HG02884 (cell line): ENCODE data around the gene EMC6.

Experiments
- ATAC-seq: cut with Tn5 transposase; IDR thresholded peaks from one replicate; pipeline ENCODE4 v1.9.1; 2021; ENCODE audit warnings: mild to moderate bottlenecking, moderate library complexity; ENCODE audit not compliant: unreplicated experiment

Gene EMC6

DNA sequence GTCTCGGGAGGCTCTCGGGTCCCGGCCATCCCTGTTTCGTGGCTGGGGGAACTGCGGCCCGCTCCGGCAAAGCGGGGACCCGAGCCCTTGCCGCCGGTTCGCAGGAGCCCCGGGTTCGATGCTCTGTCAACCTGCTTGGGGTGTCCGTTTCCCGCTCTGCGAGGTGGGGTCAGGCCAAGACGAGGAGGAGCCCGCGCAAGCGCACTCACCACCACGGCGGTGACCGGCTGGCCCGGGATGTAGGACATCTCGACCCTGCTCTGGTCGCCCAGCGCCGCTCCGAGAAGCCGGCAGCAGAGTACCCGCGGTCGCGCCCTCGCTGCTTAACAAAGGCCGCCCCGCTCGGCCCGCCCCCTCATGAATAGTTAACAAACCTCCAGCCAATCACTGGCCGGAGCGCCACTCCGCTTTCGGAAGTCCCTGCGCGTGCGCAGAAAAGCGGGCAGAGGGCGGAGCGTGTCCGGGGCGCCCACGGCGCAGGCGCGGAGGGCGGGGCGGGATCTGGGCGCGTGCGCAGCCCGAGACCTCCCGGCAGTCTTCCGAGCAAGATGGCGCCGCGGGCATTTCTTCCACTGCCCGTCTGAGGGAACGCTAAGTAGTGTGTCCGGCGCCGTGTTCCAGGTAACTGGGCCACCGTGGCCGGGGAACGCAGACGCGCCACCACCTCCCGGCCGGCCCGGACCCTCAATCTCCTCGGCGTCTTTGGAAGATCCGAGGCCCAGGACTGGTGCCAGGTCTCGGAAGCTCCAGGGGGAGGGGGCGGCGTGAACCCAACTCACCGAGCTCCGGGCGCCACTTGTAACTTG is at the start of gene EMC6, which contains the start of gene TAX1BP3:
Gene EMC6, plus strand, starts transcription at position 534 of the 806 bp plus-strand sequence. CDS start 335 bp downstream, outside the sequence.
Gene TAX1BP3, minus strand, starts transcription at position 300 of the 806 bp plus-strand sequence. Its CDS starts 52 bp downstream, at position 248.
- peak; percentile 85 for ATAC-seq

DNA sequence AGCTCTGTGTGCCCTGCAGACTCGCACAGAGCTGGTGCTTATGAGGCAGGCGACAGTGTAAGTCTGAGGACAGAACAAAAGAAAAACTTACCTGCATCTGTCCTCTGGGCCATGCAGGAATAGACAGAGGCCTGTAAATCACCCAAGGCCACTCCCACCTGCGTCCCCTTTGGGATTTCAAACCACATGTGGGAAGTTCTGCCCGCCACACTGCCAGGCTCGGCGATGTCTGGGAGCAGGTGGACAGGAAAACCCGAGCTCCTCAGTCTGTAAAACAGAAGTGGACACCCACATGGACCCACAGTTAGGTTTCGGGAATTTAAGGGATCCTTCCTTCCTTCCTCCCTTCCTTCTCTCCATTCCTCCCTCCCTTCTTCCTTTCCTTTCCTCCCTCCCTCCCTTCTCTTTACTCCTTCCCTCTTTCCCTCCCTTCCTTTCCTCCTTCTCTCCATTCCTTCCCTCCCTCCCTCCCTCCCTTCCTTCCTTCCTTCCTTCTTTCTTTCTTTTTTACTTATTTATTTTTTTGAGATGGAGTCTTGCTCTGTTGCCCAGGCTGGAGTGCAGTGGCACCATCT is 47.4 kb upstream of the EMC6 start:
- no peak for ATAC-seq

DNA sequence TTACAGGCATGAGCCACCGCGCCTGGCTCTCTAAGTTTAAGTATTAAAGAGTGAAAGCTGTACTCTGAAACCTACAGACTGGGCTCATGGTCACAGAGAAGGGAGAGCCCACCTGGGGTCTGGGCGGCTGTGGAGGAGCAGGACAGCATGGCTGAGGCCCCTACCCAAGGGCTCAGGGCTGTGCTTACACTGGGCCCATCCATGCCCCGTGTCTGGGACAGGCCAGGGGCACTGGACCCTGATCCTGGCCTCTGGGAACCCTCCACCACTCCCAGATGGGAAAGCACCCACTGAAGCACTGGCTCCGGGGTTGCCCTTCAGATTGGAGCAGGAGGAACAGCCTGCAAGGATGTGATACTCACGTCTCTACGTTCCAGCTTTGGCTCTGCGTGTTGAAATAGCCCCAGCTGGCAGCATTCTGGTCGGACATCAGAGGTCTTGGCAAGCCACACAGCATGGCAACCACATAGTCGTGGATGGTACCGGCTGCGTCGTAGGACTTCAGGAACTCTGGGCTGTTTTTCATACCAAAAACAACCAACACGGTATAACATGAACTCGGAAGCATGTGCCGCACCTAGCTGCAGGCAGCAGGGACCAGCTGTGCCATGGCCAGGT is 45.5 kb upstream of the EMC6 start:
- no peak for ATAC-seq

DNA sequence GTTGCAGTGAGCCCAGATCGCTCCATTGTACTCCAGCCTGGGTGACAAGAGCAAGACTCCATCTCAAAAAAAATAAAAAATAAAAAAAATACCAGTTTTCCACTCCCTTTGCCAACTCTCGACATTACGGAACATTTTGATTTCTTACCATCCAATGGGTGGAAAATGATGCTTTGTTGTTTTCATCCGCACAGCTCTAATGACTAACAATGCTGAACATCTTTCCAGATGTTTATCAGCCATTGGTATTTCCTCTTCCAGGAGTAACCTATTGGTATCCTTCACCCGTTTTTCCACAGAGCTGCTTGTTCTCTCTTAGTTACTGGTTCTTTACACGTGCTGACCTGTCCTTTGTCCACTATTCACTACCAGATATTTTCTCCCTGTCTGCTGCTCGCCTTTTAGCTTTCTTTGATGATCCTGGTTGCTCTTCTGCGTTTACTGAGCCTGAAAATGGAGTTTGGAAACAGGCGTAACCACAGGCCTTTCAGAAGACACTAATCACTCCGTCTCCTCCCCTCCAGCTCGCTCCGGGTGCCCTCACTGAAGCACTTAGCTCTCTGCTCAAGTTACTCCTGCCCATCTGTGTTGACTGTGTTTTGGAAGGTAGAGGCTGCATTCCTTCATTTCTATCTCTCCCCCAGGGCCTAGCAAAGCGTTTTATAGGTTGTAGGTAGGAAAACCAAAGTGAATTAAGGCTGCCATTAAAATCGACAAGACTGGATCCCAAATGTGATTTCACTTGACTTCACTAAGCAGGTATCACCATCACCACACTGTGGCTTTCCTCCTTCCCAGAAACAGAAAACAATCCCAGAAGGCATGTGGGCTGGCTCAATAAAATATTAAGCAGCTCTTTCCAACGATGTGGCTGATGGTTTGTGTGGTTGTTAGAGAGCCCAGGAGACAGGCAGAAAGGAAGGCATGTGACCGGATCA is 41.5 kb upstream of the EMC6 start:
- ATAC-seq = no peak

DNA sequence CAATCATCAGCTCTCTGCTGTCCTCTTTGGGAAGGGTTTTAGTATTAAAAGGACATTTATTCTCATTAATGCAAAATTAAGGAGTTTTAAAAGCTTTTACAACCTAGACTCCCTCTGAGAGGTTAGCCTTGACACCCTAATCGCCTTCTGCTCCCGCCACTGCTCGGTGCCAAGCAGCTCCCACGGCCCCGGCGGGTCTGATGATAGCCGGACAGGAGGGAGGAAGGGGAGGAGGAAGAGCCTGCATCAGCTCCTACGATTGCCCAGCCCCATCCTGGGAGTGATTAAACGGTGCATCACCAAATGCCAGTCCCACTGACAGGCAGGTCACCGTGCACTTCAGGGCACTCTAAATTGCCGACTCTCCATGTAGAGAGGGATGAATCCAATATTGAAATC is 40.8 kb upstream of the EMC6 start:
- ATAC-seq = no peak

DNA sequence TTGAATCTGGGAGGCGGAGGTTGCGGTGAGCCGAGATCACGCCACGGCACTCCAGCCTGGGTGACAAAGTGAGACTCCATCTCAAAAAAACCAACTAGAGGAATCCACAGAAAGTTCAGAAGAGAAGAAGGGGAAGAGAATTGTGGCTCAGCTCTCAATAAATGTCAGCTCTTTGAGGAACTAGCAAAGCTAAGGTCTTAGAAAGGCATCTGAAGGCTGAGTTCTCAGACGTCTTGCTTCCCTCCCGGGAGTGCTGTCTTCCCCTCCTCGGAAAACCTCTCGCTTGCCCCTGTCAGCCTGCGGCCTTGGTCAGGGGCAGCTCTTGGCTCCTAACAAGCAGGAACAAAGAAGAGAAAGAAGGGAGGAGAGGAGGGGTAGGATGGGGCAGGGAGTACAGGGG is 37.8 kb upstream of the EMC6 start:
- no peak for ATAC-seq

DNA sequence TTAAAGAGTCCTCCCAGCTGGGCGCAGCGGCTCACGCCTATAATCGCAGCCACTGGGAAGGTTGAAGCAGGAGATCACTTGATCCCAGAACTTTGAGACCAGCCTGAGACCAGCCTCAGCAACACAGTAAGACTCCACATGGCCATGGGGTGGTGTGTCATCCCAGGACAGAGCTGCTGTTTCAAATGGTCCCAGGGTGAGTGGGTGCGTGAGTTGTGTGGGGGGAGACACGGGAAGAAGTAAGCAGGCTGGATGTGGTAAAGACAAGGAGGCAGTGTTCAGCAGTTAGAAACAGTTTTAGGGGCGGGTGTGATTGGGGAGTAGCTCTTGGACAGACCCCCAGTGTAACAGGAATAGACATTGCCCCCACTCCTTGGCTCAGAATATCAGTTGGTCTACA is 36.3 kb upstream of the EMC6 start:
- no peak for ATAC-seq

DNA sequence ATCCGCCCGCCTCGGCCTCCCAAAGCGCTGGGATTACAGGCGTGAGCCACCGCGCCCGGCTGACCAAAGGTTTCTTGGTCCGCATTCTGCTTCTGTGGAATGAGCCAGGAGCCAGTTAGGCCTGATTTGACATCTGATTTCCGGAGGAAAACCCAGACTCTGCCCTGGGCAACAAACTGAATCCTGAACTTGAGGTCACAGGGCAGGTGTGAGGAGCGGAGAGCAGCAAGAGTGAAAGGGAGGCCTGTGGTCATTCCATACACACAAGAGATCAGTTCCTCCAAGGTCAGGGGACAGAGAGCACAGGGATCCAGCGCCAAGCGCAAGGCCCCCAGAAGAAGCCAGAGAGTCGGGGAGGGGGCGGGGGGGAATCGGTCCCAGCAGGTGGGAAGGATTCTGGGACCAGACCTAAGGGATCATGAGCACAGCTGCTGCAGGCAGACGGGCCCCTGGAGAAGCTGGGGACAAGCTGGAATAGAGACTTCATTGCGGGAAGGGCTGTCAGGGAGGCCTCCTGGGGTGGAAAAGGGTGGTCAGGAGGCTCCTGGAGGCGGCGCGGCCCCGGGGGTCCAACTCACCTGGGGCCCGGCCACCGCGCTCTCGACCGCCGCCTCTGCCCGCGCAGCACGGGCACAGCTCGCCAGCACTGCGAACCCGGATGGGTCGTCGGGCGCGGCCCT is 33.0 kb upstream of the EMC6 start:
- no peak for ATAC-seq

DNA sequence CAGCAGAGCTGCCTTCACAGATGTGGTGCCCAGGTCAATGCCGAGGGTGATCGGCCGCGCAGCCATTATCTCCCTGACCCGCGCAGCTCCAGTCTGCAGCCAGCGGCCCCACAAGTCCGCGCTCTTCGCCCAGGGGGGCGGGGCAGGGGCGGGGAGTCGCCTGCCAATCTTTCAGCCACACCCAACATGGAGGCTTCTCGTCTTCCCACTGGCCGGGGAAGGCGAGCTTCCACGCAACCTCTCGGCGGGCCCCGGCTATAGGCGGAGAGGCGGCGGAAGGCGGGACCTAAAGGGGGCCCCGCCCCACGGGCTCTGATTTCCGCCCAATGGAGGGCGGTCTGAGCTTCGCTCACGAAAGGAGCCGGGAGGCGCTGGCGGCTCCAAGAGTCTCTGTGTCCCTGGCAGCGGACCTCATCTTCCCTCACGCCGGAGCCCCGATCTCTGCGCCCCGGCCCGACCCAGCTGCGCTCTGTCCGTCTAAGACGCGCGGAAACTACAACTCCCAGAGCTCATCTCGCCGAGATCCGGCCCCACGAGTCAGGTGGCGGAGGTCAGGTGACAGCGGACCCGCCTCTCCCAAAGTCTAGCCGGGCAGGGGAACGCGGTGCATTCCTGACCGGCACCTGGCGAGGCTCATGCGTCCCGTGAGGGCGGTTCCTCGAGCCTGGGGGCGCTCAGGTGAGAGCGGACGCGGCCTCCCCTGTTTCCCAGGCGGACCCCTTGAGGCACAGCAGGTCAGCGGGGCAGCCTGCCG is 32.3 kb upstream of the EMC6 start, which contains the start of the genes CTNS and SHPK:
Gene CTNS, plus strand, starts transcription at position 607 of the 754 bp plus-strand sequence. CDS start 3,447 bp downstream, outside the sequence.
Gene SHPK, minus strand, starts transcription at position 97 of the 754 bp plus-strand sequence. Its CDS starts 31 bp downstream, at position 66.
- peak; percentile 88 for ATAC-seq

DNA sequence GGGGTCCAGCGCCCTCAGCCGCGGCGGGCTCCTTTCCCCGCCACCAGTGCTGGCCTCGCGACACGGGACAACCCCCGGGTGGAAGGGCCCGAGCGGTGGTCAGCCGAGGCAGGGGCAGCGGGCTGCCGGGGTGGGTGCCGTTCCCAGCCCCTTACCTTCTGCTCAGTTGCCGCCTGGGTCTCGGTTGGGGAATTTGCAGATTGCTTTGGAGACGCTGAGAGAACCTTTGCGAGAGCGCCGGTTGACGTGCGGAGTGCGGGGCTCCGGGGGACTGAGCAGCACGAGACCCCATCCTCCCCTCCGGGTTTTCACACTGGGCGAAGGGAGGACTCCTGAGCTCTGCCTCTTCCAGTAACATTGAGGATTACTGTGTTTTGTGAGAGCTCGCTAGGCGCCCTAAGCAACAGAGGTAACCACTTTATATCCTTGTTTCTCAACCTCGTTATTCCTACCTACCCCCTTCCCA is 31.7 kb upstream of the EMC6 start:
- ATAC-seq = no peak

DNA sequence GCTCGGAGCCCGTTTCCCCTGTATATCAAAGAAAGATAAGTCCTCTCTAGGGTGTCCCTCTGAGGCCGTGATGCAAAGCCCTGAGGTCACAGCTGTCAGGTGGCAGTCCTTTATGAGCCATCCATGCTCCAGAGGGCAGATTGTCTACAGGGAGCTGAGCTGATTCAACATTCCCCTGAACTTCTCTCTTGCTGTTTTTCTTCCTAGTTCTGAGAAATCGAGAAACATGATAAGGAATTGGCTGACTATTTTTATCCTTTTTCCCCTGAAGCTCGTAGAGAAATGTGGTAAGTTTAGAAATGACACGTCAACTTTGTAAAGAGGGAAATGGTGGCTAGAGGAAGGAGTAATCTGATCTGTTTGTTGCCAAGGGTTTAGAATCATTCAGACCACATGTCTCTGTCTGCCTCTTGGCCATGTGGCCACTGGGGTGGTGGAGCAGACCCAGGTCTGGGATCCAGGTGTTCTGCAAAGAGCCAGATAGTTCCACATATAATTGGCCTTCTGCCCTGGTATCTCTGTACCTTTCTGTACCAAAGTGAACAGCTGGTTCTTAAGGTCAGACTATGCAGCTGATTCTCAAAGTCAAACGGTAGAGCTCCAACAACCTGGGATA is 28.5 kb upstream of the EMC6 start:
- no peak for ATAC-seq

DNA sequence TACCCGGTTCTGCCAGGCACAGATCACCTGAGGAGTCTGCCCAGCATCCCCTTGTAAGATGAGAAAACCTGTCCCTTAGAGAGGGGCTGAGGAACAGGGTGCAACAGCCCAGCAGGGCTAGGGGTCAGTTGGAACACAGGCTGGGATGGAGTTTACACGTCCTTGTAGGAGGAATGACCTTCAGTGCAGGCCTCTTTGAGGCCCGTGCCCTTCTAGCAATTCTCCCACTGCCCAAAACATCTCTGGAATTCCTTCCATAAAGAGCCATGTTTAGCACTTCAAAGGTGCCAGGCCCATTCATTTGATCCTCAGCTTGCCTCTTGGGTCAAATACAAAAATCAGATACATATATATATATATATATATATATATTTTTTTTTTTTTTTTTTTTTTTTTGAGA is 27.6 kb upstream of the EMC6 start:
- no peak for ATAC-seq

DNA sequence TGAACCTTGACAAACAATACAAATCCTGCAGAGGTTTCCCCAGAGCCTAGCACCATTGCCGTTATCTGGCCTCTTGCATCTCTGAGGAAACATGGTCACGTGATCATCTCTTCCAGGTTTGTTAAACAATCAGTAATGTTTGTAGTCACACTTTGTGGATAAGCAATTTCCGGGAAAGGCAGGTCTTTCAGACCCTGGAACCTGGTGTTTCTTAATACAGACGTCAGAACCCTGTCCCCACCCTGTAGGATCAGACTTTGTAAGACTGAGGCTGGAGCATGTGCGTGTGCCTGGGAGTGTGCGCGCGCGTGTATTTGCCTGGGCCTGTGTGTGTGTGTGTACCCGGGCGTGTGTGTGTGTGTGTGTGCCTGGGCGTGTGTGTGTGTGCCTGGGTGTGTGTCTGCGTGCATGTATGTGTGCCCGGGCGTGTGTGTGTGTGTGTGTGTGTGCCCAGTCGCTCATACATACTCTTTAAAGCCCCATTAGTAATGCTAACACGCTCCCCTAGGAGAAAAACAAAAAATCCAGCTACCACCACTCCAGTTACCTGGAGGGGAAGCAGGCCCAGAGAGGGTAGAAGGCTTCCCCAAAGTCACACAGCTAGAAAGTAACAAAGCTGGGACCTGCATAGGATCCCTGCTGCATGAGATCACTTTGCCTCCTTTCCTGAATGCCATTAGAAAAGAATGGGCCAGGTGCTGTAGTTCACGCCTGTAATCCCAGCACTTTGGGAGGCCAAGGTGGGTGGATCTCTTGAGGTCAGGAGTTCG is 26.7 kb upstream of the EMC6 start:
- no peak for ATAC-seq

DNA sequence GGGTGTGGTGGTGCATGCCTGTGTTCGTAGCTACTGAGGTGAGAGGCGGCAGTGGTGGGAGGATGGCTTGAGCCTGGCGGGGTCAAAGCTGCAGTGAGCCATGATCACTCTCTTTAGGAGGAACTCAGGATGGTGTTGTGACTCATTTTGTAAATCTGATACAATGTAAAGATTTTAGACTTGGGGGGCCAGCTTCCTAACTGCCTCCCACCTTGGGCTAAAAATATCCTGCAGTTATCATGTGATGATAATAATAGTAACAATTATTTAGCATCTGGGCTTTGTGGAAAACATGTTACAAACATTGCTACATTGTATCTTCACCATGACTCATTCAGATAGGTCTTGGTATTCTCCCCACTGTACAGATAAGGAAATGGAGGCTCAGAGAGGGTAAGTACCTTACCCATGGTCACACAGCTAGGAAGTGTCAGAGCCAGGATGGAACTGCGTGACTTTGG is 24.7 kb upstream of the EMC6 start:
- ATAC-seq = no peak

DNA sequence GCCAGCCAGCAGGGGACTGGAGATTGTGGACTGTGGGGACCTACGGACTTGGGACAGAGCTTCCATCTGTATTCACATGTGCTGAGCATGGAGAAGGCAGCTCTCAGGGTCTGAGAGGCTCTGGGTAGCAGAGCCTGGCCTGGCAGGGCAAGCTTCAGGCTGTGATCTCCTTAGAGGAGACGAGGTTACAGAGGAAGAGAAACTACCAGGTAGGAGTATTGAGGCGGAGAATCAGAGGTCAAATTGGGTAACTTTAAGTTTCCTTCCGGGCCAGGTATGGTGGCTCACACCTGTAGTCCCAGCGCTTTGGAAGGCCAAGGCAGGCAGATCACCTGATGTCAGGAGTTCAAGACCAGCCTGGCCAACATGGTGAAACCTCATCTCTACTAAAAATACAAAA is 23.3 kb upstream of the EMC6 start:
- no peak for ATAC-seq

DNA sequence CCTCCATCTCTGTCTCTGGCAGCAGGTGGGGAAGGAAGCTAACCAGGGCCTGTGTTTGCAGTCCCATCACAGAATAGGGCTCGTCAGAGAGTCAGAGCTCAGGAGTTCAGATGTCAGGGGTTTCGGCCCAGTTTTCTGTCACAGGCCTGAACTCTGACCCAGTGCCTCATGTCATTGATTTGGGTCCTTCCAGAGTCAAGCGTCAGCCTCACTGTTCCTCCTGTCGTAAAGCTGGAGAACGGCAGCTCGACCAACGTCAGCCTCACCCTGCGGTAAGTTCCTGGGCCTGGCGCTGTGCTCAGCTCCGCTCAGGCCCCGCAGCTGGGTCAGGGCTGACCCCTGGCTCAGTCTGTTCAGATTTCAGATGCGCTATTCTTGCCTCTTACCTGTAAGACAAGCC is 21.4 kb upstream of the EMC6 start:
- ATAC-seq = no peak

DNA sequence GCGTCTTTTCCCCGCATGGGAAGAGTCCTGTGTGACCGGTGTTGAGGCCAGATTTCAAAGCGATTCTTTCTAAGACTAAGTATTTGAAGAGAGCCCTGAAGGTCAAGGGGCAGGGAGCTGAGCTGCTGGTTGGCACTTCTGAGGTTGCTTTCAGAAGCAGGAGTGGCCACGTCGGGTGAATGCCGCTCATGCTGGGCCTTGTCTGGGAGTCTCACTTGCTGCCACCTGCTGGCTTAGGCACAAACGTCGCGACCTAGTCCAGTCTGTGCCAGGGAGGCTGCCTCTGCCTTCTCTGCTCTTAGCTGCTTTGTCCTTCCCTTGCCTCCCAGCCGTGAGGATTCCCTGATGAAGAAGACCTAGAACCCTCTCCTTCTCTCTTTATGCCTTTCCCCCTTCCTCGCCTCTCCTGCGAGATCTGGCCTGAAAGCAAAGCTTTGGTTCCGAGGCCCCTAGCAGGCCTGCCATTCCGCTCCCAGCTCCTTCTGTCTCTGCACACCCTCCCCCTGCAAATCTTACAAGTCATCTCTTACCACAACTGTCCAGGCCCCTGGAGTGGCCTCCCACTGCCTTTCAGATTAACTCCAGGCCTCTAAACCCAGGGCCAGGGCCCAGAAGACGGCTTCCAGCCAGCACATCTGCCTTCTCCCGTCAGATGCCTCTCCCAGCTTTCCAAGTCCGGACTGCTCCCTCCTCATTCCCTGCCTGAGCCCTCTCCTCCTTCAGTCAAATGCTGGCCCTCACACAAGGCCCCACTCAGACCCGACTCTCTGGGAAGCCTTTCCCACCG is 20.6 kb upstream of the EMC6 start:
- ATAC-seq = no peak
